LNCaP clone FGC (cell line): ENCODE data around the gene PTPRD.
A peak's percentile ranks its signal among the peaks of the same experiment; 100 is the strongest.

ENCODE experiments used
- DNase-seq: peaks from one replicate; pipeline ENCODE4 v3.0.0-alpha.2; 2011; ENCODE audit warnings: low read depth
- H3K4me3 ChIP-seq: 2 replicates; pipeline ENCODE4 v1.5.1; 2011; ENCODE audit warnings: mild to moderate bottlenecking, low read depth, low read length, control low read depth
- TF ChIP-seq, protein P1 (sequence below): IDR thresholded peaks from 2 replicates; pipeline ENCODE4 v1.5.1; 2012; ENCODE audit warnings: mild to moderate bottlenecking; ENCODE audit not compliant: control insufficient read depth, insufficient read depth; ENCODE audit errors: extremely low read depth

Gene PTPRD

DNA sequence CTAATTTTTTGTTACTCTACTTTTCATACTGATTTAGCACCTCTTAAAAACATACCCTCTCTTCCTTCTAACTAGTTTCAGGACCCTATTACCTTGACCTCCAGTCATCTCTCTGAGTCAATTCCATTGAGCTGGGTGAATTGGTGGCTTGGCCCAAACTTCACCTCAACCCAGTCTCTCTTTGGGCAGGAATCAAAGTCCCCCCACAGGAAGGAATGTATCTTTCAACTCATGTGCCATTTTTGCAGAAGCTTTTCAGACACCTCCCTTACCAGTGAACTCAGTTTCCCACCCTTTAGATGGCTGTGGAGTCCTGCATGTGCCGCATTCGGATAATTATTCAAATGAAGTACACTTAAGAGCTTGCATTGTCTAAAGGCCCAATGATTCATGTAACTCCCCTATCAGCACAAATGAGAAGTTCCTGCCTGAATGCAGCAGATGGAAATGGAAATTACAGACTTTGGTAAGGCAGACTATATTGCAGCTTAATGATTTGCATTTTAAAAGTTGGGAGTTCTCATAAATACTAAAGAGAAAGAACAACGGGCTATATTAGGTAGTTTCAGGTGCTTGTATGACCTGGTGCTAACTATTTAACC is 693.5 kb downstream of the PTPRD start:
- TF ChIP-seq, protein P1, sequence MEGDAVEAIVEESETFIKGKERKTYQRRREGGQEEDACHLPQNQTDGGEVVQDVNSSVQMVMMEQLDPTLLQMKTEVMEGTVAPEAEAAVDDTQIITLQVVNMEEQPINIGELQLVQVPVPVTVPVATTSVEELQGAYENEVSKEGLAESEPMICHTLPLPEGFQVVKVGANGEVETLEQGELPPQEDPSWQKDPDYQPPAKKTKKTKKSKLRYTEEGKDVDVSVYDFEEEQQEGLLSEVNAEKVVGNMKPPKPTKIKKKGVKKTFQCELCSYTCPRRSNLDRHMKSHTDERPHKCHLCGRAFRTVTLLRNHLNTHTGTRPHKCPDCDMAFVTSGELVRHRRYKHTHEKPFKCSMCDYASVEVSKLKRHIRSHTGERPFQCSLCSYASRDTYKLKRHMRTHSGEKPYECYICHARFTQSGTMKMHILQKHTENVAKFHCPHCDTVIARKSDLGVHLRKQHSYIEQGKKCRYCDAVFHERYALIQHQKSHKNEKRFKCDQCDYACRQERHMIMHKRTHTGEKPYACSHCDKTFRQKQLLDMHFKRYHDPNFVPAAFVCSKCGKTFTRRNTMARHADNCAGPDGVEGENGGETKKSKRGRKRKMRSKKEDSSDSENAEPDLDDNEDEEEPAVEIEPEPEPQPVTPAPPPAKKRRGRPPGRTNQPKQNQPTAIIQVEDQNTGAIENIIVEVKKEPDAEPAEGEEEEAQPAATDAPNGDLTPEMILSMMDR: no peak
- H3K4me3 ChIP-seq: no peak overlapping the region
- no peak for DNase-seq

- TF ChIP-seq, protein P1: no peak
- DNase-seq: no peak
- H3K4me3 ChIP-seq: no peak overlapping the region
Measured at GRCh38 chr9:9917400-9917799, 695.4 kb downstream of the PTPRD start.

GRCh38 chr9:9914174-9914573 is 698.6 kb downstream of the PTPRD start:
- no peak for DNase-seq
- TF ChIP-seq, protein P1: no peak
- no peak overlapping the region for H3K4me3 ChIP-seq

- TF ChIP-seq, protein P1: no peak
- H3K4me3 ChIP-seq: no peak overlapping the region
- no peak for DNase-seq
Measured at GRCh38 chr9:9913276-9913832, 699.4 kb downstream of the PTPRD start.

GRCh38 chr9:9912459-9912858 is 700.3 kb downstream of the PTPRD start:
- TF ChIP-seq, protein P1: peak; percentile 40
- H3K4me3 ChIP-seq: no peak overlapping the region
- DNase-seq: no peak

DNA sequence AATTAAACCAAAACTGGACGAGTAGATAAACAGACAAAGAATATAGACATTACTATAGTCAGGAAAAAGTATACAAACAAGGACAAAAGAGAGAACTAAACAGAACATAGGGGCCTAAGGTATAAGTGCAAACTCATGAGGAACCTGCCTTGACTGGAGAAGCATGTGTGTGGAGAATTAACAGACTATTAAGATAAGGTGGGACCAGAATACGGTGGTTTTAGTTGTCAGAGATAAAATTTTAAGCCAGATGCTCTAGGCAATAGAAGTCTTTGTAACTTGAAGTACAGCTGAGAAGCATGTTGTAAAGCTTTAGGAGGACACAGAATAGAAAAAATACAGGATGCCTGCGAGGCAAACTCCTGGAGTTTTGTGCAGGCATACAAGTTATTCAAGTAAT is 707.1 kb downstream of the PTPRD start:
- no peak for DNase-seq
- TF ChIP-seq, protein P1: no peak
- no peak overlapping the region for H3K4me3 ChIP-seq

DNA sequence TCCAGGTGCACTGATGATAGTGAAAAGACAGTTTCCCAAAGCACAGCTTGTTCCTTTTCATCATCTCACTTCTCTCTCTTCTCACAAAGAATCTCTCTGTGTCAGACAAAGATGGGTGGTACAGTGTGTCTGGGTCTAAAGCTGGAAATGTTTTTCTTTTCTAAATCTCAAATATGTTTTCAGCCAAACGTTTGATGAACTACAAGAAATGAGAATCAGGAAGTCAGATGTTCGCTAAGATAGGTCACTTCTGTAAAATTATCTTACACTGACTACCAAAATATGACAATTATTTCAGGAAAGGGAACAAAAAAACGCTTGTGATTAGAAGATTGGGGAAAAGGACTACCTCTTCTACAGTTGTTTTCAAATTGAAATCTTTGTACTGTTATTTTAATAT is 708.8 kb downstream of the PTPRD start:
- no peak overlapping the region for H3K4me3 ChIP-seq
- TF ChIP-seq, protein P1: no peak
- no peak for DNase-seq
